Measurements from ENCODE around the gene EBLN1.

DNA sequence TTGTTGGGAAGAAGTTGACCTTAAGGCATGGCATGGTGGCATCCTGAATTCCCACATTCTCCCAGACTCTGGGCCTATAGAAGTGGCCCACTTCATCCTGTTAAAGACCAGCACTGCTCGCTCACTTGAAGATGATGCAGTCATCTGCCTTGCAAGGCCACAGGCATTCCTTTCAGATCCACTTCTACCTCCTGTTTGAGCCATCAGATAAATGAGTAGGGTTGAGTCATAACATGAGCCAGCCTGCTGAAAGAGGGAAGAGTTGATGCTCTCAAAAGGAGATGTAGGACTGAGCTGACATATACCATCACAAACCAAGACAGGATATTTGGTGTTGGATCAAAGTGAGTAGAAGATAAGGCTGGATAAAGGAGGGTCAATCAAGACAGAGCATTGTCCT, 1.5 kb upstream of the EBLN1 start:
- TF ChIP-seq, protein P1, sequence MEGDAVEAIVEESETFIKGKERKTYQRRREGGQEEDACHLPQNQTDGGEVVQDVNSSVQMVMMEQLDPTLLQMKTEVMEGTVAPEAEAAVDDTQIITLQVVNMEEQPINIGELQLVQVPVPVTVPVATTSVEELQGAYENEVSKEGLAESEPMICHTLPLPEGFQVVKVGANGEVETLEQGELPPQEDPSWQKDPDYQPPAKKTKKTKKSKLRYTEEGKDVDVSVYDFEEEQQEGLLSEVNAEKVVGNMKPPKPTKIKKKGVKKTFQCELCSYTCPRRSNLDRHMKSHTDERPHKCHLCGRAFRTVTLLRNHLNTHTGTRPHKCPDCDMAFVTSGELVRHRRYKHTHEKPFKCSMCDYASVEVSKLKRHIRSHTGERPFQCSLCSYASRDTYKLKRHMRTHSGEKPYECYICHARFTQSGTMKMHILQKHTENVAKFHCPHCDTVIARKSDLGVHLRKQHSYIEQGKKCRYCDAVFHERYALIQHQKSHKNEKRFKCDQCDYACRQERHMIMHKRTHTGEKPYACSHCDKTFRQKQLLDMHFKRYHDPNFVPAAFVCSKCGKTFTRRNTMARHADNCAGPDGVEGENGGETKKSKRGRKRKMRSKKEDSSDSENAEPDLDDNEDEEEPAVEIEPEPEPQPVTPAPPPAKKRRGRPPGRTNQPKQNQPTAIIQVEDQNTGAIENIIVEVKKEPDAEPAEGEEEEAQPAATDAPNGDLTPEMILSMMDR (IDR thresholded peaks at IDR 0.05), result no peak
- no peak for TF ChIP-seq POLR2A (IDR thresholded peaks at IDR 0.05)

All from esophagus squamous epithelium (tissue), 4 donors.